Measurements from ENCODE around the gene DENND4A. TPM values are rescaled to one million over a fixed set of nuclear protein-coding genes. Genes with fewer than 3 reads are reported as not detected.

Gene DENND4A
- total RNA-seq, 4 donors from 2014 or later, result 24.4 to 46.4 (median 33.1) TPM

GRCh38 chr15:65771870-65772269, 20.2 kb downstream of the DENND4A start:
- Histone ChIP-seq H3K27me3 (no peaks in the 10 kb centered on the region), H3K27ac (no peak overlapping the region), H3K9me3 (no peaks in the 10 kb centered on the region), H3K36me3 (no peaks in the 10 kb centered on the region), H3K4me1 (peaks cover 8 to 11% of the 10 kb centered on the region in 2 donors), H3K4me3 (no peak overlapping the region)
- in situ Hi-C loops (cut with MboI; ENCODE audit: low sequenced_read_pairs in 4 of 4) (no loop called here), intact Hi-C loops (cut with DNase I; ENCODE audit: low total_unique reads) (no loop called here)
- ATAC-seq, result no peak
- TF ChIP-seq POLR2A (IDR thresholded peaks at IDR 0.05) (no peak), CTCF (IDR thresholded peaks at IDR 0.05 in 4 of 5, conservative IDR thresholded peaks at IDR 0.05 in 1 of 5) (no peak)
- no peak for DNase-seq

- Histone ChIP-seq H3K27me3 (no peaks in the 10 kb centered on the region), H3K4me1 (peaks cover 9 to 14% of the 10 kb centered on the region in 2 donors), H3K27ac (no peak overlapping the region), H3K9me3 (no peaks in the 10 kb centered on the region), H3K4me3 (no peak overlapping the region), H3K36me3 (no peaks in the 10 kb centered on the region)
- ATAC-seq, result no peak
- intact Hi-C loops (cut with DNase I; ENCODE audit: low total_unique reads), result no loop called here
- TF ChIP-seq CTCF (IDR thresholded peaks at IDR 0.05 in 4 of 5, conservative IDR thresholded peaks at IDR 0.05 in 1 of 5), result no peak
- in situ Hi-C loops (cut with MboI; ENCODE audit: low sequenced_read_pairs in 4 of 4), result no loop called here
- no peak for DNase-seq
Observed at GRCh38 chr15:65769482-65769881, 22.6 kb downstream of the DENND4A start.

GRCh38 chr15:65767895-65768294, 24.2 kb downstream of the DENND4A start:
- Histone ChIP-seq H3K4me1 (peaks cover 12 to 14% of the 10 kb centered on the region in 2 donors), H3K4me3 (no peak overlapping the region), H3K27ac (no peak overlapping the region), H3K27me3 (no peaks in the 10 kb centered on the region), H3K9me3 (no peaks in the 10 kb centered on the region), H3K36me3 (no peaks in the 10 kb centered on the region)
- TF ChIP-seq CTCF (IDR thresholded peaks at IDR 0.05 in 4 of 5, conservative IDR thresholded peaks at IDR 0.05 in 1 of 5) (no peak), POLR2A (IDR thresholded peaks at IDR 0.05) (no peak)
- DNase-seq, result no peak
- intact Hi-C loops (cut with DNase I; ENCODE audit: low total_unique reads) (no loop called here), in situ Hi-C loops (cut with MboI; ENCODE audit: low sequenced_read_pairs in 4 of 4) (no loop called here)
- no peak for ATAC-seq

- Histone ChIP-seq H3K27me3 (no peaks in the 10 kb centered on the region), H3K4me1 (peaks cover 12 to 14% of the 10 kb centered on the region in 2 donors), H3K36me3 (no peaks in the 10 kb centered on the region), H3K9me3 (no peaks in the 10 kb centered on the region), H3K4me3 (no peak overlapping the region), H3K27ac (no peak overlapping the region)
- in situ Hi-C loops (cut with MboI; ENCODE audit: low sequenced_read_pairs in 4 of 4), result no loop called here
- DNase-seq (no peak), ATAC-seq (no peak)
- TF ChIP-seq POLR2A (IDR thresholded peaks at IDR 0.05) (no peak), CTCF (IDR thresholded peaks at IDR 0.05 in 4 of 5, conservative IDR thresholded peaks at IDR 0.05 in 1 of 5) (no peak)
- intact Hi-C loops (cut with DNase I; ENCODE audit: low total_unique reads), result no loop called here
Observed at GRCh38 chr15:65767264-65767595, 24.9 kb downstream of the DENND4A start.
